ENCODE measurements around the gene MGME1.

DNA sequence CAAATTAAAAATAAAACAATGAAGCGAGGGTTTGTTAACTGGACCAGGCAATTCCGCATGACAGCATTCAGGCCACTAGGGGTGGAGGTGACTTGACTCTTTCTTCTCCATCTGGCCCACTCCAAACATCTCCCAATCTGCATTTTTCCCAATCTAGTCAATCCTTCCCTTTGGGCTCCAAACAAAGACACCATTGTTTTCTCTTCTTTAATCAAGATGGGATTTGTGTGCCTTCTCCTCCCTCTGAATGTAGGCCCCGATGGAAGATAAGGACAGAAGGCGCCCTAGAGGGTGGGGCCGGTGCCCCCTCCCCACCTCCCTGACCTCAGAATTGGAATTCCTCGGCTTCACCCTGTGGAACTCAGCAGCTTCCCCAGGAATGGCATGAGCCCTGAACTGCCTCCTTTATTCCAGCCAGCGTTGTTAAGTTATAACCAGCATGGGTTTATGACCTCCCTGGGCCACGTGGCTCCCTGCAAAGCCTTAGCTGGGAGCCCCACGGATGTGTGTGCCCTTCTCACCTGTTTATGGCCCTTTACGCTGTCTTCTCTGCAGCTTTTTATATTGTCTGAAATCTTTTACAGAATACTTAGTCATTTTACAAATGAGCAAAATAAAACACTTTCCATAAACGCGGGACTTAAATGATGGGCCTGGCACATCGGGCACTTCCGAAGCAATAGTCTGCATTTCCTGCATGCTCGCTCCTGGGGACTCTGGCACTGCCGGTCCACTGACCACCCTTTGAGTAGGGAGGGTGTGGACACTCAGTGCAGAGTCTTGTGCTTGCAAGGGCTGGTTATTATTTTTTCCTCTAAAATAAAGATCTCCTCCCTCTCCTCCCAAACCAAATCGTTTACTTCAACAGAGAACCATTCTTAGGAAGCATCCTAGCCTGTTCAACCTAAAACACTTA, 64.4 kb downstream of the MGME1 start:
- TF ChIP-seq CTCF (IDR thresholded peaks at IDR 0.05) (peak in 1 of 6 experiments; percentile 6), POLR2A (IDR thresholded peaks at IDR 0.05) (no peak)
